GM12891 (cell line): ENCODE results near the gene IL17RD.

Experiments
- POLR2A ChIP-seq: IDR thresholded peaks from 2 replicates; pipeline ENCODE4 v1.6.1; 2011; ENCODE audit warnings: low read depth, low read length, control low read depth
- POLR2AphosphoS5 ChIP-seq: IDR thresholded peaks from 2 replicates; pipeline ENCODE4 v1.6.1; 2011; ENCODE audit warnings: low read depth, low read length, control low read depth

DNA sequence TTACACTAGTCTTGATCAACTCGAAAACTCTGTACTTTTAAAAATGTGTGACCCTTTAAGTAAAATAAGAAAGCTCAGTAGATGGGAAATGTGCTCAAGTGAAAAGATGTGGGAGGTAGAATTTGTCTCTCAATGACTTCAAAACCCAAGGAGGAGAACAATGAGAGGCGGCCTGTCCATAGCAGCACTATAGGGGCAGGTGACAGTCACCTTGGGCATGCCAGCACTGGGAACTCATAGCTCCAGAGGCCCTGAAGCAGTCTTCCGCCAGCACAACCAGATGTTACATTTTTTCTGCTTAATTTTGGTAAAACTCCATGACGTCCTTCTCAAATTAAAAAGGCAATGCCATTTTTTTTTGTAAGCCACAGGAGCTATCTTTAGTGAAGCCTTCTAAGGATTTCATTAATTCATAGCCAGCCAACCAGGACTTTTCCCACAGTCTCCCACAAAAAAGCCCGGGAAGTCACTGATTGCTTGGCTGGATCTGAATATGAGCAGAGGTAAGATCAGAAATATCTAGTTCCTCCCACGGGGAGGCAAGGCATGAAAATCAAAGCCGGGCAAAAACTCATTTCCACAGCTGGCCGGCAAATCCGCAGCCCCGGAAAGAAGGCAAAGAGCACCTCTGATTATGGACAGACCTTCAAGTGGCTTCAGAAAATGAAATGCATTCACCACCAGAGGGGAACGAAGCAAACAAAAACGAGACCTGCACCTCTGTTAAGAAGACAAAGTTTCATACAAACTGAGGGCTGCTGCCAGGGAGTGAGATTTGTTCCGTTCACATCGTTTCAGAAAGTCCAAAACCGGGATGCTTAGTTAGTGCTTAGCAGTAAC lies 10.5 kb downstream of the IL17RD start:
- no peak for TF ChIP-seq POLR2A
- TF ChIP-seq POLR2AphosphoS5, result no peak
